Epithelial cell of esophagus (primary cell): ENCODE data around the gene PRICKLE4.
"Not testable (repeated sequence)": the region's sequence is repeated elsewhere in the genome, so short reads cannot be mapped to it uniquely, and the experiment has no call there.

Experiments used
- DNase-seq: peaks from one replicate; pipeline ENCODE4 v3.0.0; 2010; ENCODE audit warnings: low read depth
- H3K4me3 ChIP-seq: 2 replicates; pipeline ENCODE4 v1.5.1; 2011; ENCODE audit warnings: mild to moderate bottlenecking, low read length, control low read depth
- TF ChIP-seq, protein P1 (sequence below): IDR thresholded peaks from 2 replicates; pipeline ENCODE4 v1.5.1; 2011; ENCODE audit warnings: low read depth, mild to moderate bottlenecking, low read length, control low read depth, inconsistent platforms; ENCODE audit not compliant: insufficient read depth; ENCODE audit errors: missing control alignments

Gene PRICKLE4

GRCh38 chr6:41801380-41801779 lies 20.8 kb downstream of the PRICKLE4 start:
- TF ChIP-seq, protein P1, sequence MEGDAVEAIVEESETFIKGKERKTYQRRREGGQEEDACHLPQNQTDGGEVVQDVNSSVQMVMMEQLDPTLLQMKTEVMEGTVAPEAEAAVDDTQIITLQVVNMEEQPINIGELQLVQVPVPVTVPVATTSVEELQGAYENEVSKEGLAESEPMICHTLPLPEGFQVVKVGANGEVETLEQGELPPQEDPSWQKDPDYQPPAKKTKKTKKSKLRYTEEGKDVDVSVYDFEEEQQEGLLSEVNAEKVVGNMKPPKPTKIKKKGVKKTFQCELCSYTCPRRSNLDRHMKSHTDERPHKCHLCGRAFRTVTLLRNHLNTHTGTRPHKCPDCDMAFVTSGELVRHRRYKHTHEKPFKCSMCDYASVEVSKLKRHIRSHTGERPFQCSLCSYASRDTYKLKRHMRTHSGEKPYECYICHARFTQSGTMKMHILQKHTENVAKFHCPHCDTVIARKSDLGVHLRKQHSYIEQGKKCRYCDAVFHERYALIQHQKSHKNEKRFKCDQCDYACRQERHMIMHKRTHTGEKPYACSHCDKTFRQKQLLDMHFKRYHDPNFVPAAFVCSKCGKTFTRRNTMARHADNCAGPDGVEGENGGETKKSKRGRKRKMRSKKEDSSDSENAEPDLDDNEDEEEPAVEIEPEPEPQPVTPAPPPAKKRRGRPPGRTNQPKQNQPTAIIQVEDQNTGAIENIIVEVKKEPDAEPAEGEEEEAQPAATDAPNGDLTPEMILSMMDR, result peak; percentile 73
- peak; percentile 35 for DNase-seq
- H3K4me3 ChIP-seq, result no peak overlapping the region

DNA sequence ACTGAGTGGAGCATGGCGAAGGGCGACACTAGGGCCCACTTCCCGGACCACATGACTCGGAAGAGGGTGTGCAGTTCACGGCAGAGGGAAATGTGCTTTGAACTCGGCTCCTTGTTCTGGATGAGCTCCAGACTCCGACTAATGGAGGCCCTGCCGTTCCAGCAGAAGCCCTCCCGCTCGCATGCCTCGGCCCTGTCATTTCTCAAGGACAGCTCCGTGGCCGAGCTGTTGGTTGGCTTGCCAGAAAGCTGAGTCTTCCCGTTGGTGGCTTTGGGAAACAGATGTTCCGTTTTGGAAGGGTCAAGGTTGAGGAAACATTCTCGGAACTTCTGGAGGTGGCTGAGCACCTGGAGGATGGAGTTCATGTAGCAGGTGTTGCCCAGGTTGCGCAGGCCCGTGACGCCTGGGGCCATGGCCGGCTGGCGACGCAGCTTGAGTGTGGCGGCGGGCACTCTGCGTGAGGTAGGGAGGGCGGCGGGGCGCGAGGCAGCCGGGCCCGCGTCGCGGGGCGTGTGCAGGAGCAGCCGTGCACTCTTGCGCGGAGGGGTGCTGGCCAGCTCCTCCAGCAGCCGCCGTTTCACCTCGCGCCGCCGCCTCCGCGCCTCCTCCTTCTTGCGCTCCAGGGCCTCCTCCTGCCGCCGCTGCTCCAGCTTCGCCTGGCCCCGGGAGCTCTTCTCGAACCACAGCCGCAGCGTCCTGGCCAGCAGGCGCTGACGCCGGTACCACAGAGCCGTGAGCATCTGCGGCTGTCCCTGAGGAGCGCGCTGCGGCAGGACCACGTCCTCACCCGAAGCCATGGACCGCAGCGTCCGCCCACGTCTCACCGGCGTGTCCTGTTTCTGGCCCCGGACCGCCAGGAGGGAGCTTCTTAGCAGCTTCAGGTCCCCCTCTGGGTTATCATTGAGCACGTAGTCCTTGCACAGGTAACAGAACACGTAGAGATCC lies 25.5 kb downstream of the PRICKLE4 start:
- no peak for DNase-seq
- no peak overlapping the region for H3K4me3 ChIP-seq
- TF ChIP-seq, protein P1, result no peak

GRCh38 chr6:41811095-41811494 lies 30.5 kb downstream of the PRICKLE4 start:
- TF ChIP-seq, protein P1, result no peak
- no peak for DNase-seq
- no peak overlapping the region for H3K4me3 ChIP-seq

DNA sequence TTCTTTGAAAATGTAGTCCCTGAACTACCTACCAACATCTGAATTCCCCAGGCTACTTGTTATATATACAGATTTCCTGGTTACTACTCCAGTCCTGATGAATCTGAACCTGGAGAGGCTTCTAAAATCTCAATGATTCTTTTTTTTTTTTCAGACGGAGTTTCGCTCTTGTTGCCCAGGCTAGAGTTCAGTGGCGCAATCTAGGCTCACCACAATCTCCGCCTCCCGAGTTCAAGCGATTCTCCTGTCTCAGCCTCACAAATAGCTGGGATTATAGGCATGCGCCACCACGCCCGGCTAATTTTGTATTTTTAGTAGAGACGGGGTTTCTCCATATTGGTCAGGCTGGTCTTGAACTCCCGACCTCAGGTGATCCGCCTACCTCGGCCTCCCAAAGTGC lies 31.4 kb downstream of the PRICKLE4 start:
- not testable (repeated sequence) for DNase-seq, H3K4me3 ChIP-seq

DNA sequence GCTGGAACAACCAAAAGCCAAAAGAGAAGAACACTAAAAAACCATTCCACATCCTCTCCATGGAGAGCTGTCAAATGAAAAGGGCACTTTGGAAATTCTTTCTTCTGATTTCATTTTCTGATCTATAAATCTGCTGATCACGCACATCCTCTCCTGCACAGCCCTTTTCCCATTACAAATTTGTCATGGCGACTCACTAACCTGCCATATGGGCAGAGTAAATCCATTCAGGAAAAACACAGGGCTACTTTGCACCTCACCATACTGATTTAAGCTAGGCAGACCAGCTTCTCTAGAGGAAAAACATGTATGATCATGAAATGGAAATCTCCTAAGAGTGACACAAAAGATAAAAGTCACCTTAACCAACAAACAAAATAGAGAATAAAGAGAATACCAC lies 32.9 kb downstream of the PRICKLE4 start:
- TF ChIP-seq, protein P1, result no peak
- DNase-seq, result peak; percentile 51
- H3K4me3 ChIP-seq, result no peak overlapping the region

GRCh38 chr6:41813956-41814355 lies 33.4 kb downstream of the PRICKLE4 start:
- H3K4me3 ChIP-seq, result no peak overlapping the region
- no peak for DNase-seq
- TF ChIP-seq, protein P1, result no peak

DNA sequence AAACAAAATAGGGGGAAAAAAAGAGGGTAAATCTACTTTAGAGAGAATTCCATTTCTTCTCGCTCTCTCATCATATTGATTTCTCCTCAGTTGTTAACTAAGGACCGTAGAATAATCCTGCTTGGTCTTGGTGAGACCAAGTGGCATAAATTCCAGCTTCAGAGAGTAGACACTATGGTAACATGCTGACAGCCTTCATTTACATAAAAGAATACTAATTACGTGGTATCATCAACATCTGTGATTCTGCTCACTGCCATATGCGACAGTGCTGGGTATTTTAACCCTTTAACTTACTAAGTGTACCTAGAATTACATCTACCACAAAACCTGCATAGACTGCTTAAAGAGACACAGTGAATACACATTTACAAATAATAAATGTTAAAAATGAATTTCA lies 34.0 kb downstream of the PRICKLE4 start:
- TF ChIP-seq, protein P1, result no peak
- H3K4me3 ChIP-seq, result no peak overlapping the region
- no peak for DNase-seq
